SK-N-SH treated with all-trans-retinoic acid at 6 μM for 48 hours (cell line): ENCODE data around the gene SLIT2.

Source experiments
- ARNTL ChIP-seq: fragments of 450-650 bp; formaldehyde crosslinking; IDR thresholded peaks from 2 replicates; pipeline ENCODE4 v1.5.0; 2020; ENCODE audit warnings: low read depth, mild to moderate bottlenecking, moderate library complexity, borderline replicate concordance
- CREB5 ChIP-seq: fragments of 250-450 bp; sonication (Bioruptor Pico); IDR thresholded peaks from 2 replicates; pipeline ENCODE4 v1.5.1; 2020; ENCODE audit warnings: low read depth, mild to moderate bottlenecking, moderate library complexity
- GLIS3 ChIP-seq: fragments of 250-450 bp; sonication (Bioruptor Pico); IDR thresholded peaks from 2 replicates; pipeline ENCODE4 v1.5.0; 2020; ENCODE audit warnings: mild to moderate bottlenecking, moderate library complexity
- OSR1 ChIP-seq: fragments of 250-450 bp; sonication (Bioruptor Pico); IDR thresholded peaks from 2 replicates; pipeline ENCODE4 v1.8.0; 2022; ENCODE audit warnings: moderate library complexity, mild to moderate bottlenecking, inconsistent platforms
- PATZ1 ChIP-seq: fragments of 250-450 bp; sonication (Bioruptor Pico); IDR thresholded peaks from 2 replicates; pipeline ENCODE4 v1.8.0; 2020; ENCODE audit warnings: mild to moderate bottlenecking, moderate library complexity, borderline replicate concordance
- PPARA ChIP-seq: fragments of 250-450 bp; sonication (Bioruptor Pico); IDR thresholded peaks from 2 replicates; pipeline ENCODE4 v1.5.0; 2020; ENCODE audit warnings: mild to moderate bottlenecking, borderline replicate concordance
- RARB ChIP-seq: fragments of 250-450 bp; sonication (Bioruptor Pico); IDR thresholded peaks from 2 replicates; pipeline ENCODE4 v1.8.0; 2021; ENCODE audit warnings: mild to moderate bottlenecking, moderate library complexity
- ZFP30 ChIP-seq: fragments of 450-650 bp; formaldehyde crosslinking; IDR thresholded peaks from 2 replicates; pipeline ENCODE4 v1.5.0; 2022; ENCODE audit warnings: mild to moderate bottlenecking, moderate library complexity
- ZNF565 ChIP-seq: fragments of 450-650 bp; formaldehyde crosslinking; conservative IDR thresholded peaks from 2 replicates; pipeline ENCODE4 v1.5.0; 2020; ENCODE audit warnings: low read depth, mild to moderate bottlenecking, moderate library complexity
- ZNF70 ChIP-seq: fragments of 450-650 bp; formaldehyde crosslinking; IDR thresholded peaks from 2 replicates; pipeline ENCODE4 v1.5.0; 2020; ENCODE audit warnings: mild to moderate bottlenecking, moderate library complexity

GRCh38 chr4:20298986-20299385 is 47.3 kb downstream of the SLIT2 start:
- TF ChIP-seq PATZ1 (CRISPR knock-in tag) (no peak), OSR1 (CRISPR knock-in tag) (no peak), ARNTL (CRISPR knock-in tag) (no peak), ZFP30 (CRISPR knock-in tag) (no peak), ZNF70 (CRISPR knock-in tag) (no peak), GLIS3 (no peak), RARB (CRISPR knock-in tag) (no peak), CREB5 (no peak), PPARA (no peak), ZNF565 (CRISPR knock-in tag) (no peak)
